Right ventricle myocardium inferior (tissue), 1 donor: ENCODE data around the gene HPSE2. TPM values are rescaled to one million over a fixed set of nuclear protein-coding genes. Genes with fewer than 3 reads are reported as not detected.

Experiments
- ATAC-seq: fragments of 200-7000 bp; cut with Tn5 transposase; one replicate; pipeline ENCODE4 v1.9.1; 2020; ENCODE audit warnings: mild to moderate bottlenecking, moderate library complexity
- DNase-seq: peaks from one replicate; pipeline ENCODE4 v3.0.0; 2021; ENCODE audit errors: missing footprints
- intact Hi-C: fragments of 100-400 bp; cut with DNase I; formaldehyde crosslinking; loops from one replicate; pipeline ENCODE4 v1.11.0; 2022
- total RNA-seq: library from RNA; stranded (reverse); fragmentation: NEBNext Ultra II Directional; extraction: Animal tissue kit (Norgen Biotek cat#: 25700); gene quantifications from one replicate; pipeline ENCODE4 v1.2.1, GENCODE V29; 2021
- donor health status: DM: no; HTN: yes; CAD: no; lungs with severe emphysema.

HPSE2 gene
- total RNA-seq, 1 donor from 2014 or later, result 0.14 TPM

GRCh38 chr10:98469001-98469931, 766.4 kb downstream of the HPSE2 start:
- DNase-seq (no peak), ATAC-seq (no peak)
- intact Hi-C loops, result loop anchor here (2.0 to 5.0 kb wide), 4 partner anchors 202 to 963 kb away; partner anchors contain the start of genes GOT1 and LOXL4

- DNase-seq (peak; percentile 81), ATAC-seq (peak; percentile 95)
- intact Hi-C loops, result loop anchor here (2.0 to 5.0 kb wide), 5 partner anchors 195 to 965 kb away; partner anchors contain the start of genes GOT1 and LOXL4
Measured at GRCh38 chr10:98467506-98468318, 767.9 kb downstream of the HPSE2 start.

DNA sequence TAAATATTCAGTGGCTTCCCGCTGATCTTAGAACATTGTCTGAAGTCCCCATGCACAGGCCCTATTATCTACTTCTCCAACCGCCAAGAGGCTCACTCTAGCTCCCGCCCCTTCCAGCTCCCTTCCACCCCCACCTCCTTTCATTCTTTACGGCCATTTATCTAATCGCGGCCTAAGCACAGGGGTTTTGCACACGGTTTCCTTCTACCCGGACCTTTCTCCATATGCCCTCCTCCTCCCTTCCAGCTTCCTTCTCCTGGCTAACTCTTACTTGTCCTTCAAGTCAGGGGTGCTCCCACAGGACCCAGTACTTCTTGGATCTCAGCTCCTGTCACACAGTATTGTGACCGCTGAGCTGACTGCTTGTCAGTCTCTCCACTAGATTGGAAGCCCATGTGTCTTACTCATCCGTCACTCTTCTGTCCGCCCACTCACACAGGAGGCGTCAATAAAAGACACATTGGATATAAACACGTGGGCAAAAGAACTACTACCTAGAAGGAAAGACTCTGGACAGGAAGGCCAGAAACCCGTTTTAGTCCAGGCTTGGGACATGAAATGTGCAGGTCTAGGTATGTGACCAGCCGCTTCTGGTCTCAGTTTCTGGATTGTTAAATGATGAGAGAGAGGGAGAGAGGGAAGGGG, 768.7 kb downstream of the HPSE2 start:
- ATAC-seq (peak; percentile 5), DNase-seq (no peak)
- intact Hi-C loops, result loop anchor here (2.0 to 5.0 kb wide), 4 partner anchors 196 to 965 kb away; partner anchors contain the start of genes GOT1 and LOXL4

DNA sequence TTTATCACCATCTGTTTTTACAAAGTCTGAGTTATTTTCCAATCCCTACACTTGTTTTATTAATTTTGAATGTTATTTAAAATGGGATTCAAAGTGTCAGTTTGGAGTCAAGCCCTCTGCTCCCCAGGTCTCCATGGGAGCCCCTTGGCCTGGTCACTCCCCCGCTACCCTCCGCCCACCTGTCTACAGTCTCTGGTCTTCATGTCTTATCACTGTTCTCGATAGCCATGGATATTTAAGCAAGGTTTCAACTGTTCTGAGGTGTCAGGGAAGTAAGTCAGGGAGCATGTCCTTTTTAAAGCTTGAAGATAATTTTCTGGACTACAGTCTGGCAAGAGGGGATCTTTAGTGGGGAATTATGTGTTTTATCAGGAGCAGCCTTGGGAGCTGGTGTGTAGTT, 769.8 kb downstream of the HPSE2 start:
- DNase-seq, result no peak
- intact Hi-C loops, result loop anchor here (2.0 to 5.0 kb wide), 4 partner anchors 197 to 966 kb away; partner anchors contain the start of genes GOT1 and LOXL4
- no peak for ATAC-seq

DNA sequence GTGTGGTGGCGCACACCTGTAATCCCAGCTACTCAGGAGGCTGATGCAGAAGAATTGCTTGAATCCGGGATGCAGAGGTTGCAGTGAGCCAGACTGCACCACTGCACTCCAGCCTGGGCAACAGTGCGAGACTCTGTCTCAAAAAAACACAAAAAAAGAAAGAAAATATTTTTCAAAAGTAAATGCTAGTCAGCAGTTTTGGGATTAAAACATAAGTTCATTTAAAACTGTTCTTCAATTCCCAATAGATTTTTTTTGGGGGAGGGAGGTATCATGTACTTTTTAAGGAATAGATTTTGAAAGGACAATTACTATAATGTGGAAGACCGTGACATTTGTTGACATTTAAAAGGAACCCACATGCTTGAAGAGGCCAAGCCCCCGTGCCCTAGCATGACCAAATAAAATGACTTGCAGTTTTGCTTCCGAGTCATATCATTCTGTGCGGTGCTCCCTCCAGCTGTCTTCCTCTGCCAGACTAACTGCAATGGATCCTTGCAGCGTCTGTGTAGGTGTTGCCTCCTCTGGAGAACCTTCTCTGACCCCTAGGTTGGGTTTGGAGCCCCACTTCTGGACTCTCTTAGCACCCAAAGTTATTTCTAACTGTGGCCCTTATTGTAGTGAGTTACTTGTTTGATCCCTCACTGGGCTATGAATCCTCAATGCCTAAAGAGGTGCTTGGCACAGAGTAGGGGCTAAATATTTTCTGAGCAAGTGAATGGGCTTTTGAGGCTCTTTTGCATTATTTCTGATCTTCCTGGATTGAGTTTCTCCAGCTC, 771.5 kb downstream of the HPSE2 start:
- intact Hi-C loops, result no loop called here
- no peak for ATAC-seq

GRCh38 chr10:98463016-98463415, 772.6 kb downstream of the HPSE2 start:
- ATAC-seq, result no peak
- intact Hi-C loops, result no loop called here
- DNase-seq, result no peak

More for the DNA sequence above, 771.5 kb downstream of the HPSE2 start:
- DNase-seq, result no peak

- intact Hi-C loops, result no loop called here
- DNase-seq (no peak), ATAC-seq (no peak)
Measured at GRCh38 chr10:98461500-98461842, 774.2 kb downstream of the HPSE2 start.

- peak; percentile 85 for ATAC-seq
- no peak for DNase-seq
- intact Hi-C loops, result no loop called here
Measured at GRCh38 chr10:98460837-98461499, 774.7 kb downstream of the HPSE2 start.

DNA sequence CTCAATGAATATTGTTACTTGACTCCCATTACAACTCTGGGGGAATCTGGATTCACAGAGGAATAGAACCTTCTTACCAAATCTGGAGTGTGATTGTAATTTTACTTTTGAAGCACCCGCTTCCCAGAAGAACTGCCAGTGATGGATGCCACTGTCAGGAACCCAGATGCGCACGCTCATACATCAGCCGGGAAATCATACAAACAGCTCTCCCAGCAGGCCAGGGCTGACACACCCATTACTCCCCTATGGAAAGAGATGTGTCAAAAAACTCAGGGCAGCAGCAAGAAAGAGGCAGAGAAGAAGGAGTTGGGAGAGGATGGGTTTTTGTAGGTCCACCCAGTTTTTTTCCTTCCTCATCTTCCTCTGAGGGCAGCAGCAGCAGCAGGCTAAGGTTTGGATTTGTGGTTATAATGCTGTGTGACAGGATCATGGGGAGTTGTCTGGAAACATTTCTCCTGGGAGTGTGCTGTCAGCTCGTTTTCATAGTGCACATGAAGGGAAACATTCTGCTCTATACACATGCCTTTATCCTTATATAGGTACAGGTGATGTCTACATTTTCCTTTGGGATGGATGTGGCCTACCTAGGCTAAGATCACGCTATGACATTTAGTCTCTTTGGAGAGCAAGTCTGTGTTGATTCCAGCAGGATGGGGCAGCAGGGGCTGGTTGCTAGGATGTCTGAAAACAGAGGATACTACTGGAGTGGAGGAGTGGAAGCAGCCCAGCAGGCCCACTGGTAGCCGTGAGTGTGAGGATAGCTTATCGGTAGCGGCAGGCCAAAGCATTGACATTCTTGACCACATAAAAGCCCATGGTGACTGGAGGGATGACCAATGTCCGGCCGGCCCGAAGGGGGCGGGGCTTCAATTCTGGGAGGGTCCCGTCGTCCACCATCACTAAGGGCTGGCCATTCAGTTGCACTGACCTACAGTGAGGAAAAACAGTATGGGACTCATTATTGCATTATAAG, 776.6 kb downstream of the HPSE2 start:
- ATAC-seq, result no peak
- intact Hi-C loops, result no loop called here
- no peak for DNase-seq

DNA sequence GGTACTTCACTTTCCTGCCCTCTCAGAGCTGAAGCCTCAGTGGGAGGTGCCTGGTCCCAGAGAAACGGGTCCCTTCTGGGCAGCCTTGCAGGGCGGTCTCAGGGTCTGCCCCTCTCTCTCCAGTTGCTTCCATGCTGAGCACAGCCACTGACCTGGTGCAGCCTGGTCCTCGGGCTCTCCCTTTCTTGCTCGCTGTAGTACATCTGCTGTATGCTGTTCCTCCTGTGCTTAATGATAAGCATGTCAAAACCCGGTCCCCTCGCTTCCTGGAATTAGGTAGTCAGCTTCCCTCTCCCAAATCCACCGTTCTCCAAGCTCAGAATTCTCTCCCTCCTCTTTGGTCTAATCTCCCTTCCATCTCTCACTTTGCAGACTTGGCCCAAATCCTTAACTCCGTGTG, 777.9 kb downstream of the HPSE2 start:
- DNase-seq (no peak), ATAC-seq (no peak)
- intact Hi-C loops, result no loop called here

DNA sequence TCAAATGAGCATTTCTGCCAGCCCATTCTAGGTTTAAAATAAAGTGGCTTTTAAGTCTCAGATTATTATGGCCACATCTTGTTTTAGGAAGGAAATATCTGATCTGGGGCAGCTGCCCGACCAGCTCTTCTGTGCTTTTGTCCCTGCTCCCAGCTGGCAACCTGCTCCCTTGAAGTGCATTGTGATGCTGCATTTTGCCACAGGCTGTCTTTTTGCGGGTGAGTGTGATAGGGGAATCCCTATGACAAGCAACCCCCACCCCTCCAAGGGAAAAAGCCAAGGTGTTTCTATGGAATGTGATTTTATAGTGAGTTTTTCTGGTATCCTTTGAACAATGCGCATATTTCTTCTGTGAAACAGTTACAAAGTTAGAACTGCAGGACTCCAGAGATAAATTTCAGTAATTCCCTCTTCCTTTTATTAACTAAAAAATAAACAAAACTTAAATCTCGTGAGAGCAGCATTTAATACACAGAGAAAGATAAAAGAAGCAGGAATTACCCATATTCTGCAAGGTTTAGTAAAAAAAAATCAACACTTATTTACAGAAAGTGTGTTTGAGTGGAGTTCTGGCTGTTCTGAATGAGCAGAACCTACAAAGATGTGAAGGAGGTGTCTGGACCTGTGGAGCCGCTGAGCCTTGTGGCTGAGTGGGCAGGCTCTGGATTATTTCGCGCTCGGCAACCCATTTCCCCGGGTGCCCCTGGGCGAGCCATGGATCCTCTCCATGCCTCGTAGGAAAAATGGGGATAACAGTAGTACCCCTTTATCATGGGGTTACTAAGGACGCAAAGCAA, 778.8 kb downstream of the HPSE2 start:
- ATAC-seq, result no peak
- intact Hi-C loops, result no loop called here
- DNase-seq, result no peak

- intact Hi-C loops, result no loop called here
- DNase-seq, result no peak
- no peak for ATAC-seq
Measured at GRCh38 chr10:98456043-98456570, 779.5 kb downstream of the HPSE2 start.

- ATAC-seq (no peak), DNase-seq (no peak)
- intact Hi-C loops, result no loop called here
Measured at GRCh38 chr10:98453729-98454128, 781.9 kb downstream of the HPSE2 start.

DNA sequence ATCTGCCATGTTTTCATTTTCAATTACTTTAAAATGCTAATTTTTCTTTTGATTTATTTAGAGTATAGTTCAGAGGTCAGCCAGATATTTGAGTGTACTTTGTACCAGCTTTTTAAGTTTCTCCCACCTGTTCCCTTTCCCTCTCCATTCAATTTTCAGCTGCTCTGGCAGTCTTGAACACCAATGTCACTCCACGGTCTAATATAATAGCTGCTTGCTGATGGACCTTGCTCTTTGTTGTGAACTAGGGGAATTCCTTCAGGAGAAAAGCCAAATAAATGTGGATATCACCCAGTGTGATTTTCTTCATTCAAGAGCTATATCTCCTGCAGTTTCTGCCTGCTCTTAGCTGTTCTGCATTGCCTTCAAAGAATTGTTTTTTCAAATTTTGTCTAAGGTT, 785.0 kb downstream of the HPSE2 start:
- DNase-seq, result no peak
- ATAC-seq, result no peak

GRCh38 chr10:98449287-98449686, 786.4 kb downstream of the HPSE2 start:
- DNase-seq, result no peak
- intact Hi-C loops, result no loop called here
- ATAC-seq, result no peak

More for the DNA sequence above, 785.0 kb downstream of the HPSE2 start:
- intact Hi-C loops, result no loop called here
